ENCODE results near the gene JUP. TPM values are rescaled to one million over a fixed set of nuclear protein-coding genes. Genes with fewer than 3 reads are reported as not detected.
A peak's percentile ranks its signal among the peaks of the same experiment; 100 is the strongest.

The JUP gene
- polyA plus RNA-seq, 1 of the 3 experiments (the other 2 are of a cell fraction): 13.0 TPM

DNA sequence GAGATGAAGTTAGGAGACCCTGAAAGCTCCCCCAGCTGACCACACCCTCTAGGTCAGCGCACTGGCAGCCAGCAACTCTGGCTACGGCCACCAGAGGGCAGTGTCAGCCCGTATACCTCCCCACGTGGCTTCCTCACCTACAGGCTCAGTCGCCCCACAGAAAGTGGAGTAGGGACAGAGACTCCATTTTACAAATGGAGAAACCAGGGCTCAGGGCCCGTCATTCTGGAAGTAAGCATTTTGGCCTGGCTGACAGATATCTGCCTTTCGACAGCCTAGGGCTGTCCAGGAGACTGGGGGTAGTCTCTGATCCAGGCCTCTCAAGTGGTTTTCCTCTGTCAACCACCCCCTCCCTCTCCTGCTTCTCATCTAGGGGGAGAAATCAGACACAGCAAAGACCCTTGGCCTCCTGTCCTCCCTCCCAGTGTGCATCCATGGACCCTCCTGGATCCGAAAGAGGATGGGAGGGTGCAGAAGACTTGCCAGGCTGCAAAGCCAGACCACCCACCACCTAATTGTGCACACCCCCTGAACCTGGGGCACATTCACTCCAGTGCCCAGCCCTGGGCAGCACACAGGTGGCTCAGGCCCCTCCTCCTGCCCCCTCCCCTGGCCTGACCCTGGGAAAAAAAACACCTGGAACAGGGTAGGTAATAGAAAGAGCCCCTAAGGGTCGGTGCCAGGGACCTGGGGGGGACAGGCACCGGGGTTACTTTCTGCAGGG lies 48.3 kb downstream of the JUP start:
- Histone ChIP-seq H4K20me1 (ENCODE audit: insufficient read depth) (no peaks in the 10 kb centered on the region), H3F3A (replicated peaks; ENCODE audit: insufficient read depth) (no peaks in the 10 kb centered on the region), H3K9me3 (no peaks in the 10 kb centered on the region), H3K27me3 (ENCODE audit: insufficient read depth) (peaks cover 39% of the 10 kb centered on the region), H3K9ac (no peak overlapping the region), H3K4me1 (ENCODE audit: control insufficient read depth in 1 of 2, insufficient read depth in 2 of 2, low read depth in 1 of 2, low read length in 1 of 2) (peaks cover 0 to 15% of the 10 kb centered on the region in 2 experiments; a peak in 1 of 4 replicates), H3K4me3 (ENCODE audit: low read depth in 2 of 2, low read length in 1 of 2) (peak overlapping the region in 1 of 2 experiments; percentile 1; a peak in 1 of 4 replicates), H3K27ac (ENCODE audit: low read depth in 2 of 2, low read length in 1 of 2) (no peak overlapping the region), H3K36me3 (replicated peaks in 1 of 2; ENCODE audit: control insufficient read depth in 1 of 2, insufficient read depth in 2 of 2, low read length in 1 of 2) (no peaks in the 10 kb centered on the region), H3K79me2 (ENCODE audit: insufficient read depth) (no peaks in the 10 kb centered on the region), H3K4me2 (no peak overlapping the region), H2AFZ (ENCODE audit: low read depth) (peak overlapping the region; percentile 81), H3K9me2 (no peaks in the 10 kb centered on the region)
- peak; percentile 92 for DNase-seq
- ChIA-PET POLR2A (interaction anchor here (1.5 kb wide), 1 partner anchor 63 kb away, joined by 7 read pairs; no protein-coding TSS in a partner anchor), CTCF (interaction anchor here (0.5 to 24.8 kb wide), 35 partner anchors 8 to 280 kb away, joined by 3 to 405 read pairs (median 4); partner anchors contain the start of genes FKBP10, JUP, KLHL11 and ODAD4)
- TF ChIP-seq CTCF (IDR thresholded peaks at IDR 0.05) (peak; percentile 96), SIN3A (IDR thresholded peaks at IDR 0.05; ENCODE audit: borderline replicate concordance, low read depth, low read length) (peak; percentile 27; the same call in 1 of the 2 replicates), RAD21 (IDR thresholded peaks at IDR 0.05; ENCODE audit: low read length) (peak; percentile 98), FOXM1 (IDR thresholded peaks at IDR 0.05; ENCODE audit: low read depth) (no peak), MXI1 (IDR thresholded peaks at IDR 0.05; ENCODE audit: low read depth, low read length) (peak; percentile 76), TAF1 (IDR thresholded peaks at IDR 0.05; ENCODE audit: borderline replicate concordance, low read depth, low read length) (peak; percentile 42; the same call in 1 of the 2 replicates), MAX (IDR thresholded peaks at IDR 0.05; ENCODE audit: low read depth) (peak; percentile 96), YY1 (IDR thresholded peaks at IDR 0.05; ENCODE audit: low read depth) (peak; percentile 51; the same call in 1 of the 2 replicates), SMC3 (IDR thresholded peaks at IDR 0.05; ENCODE audit: low read depth, low read length) (peak; percentile 98), GATA2 (CRISPR knock-in tag; IDR thresholded peaks at IDR 0.05) (no peak), RFX5 (IDR thresholded peaks at IDR 0.05; ENCODE audit: low read length) (no peak)
- 18% methylated on average over 9 of the region's 10 CpGs for WGBS (ENCODE audit: low lambda C conversion rate)

- no peaks in the 10 kb centered on the region for H3K9me3 ChIP-seq
- H3K9me2 ChIP-seq: no peaks in the 10 kb centered on the region
- no peak overlapping the region for H3K27ac ChIP-seq (ENCODE audit: low read depth in 2 of 2, low read length in 1 of 2)
- H3K9ac ChIP-seq: no peak overlapping the region
- peak overlapping the region in 1 of 2 experiments; percentile 1; a peak in 1 of 4 replicates for H3K4me3 ChIP-seq (ENCODE audit: low read depth in 2 of 2, low read length in 1 of 2)
- TF ChIP-seq TCF12 (IDR thresholded peaks at IDR 0.05): no peak
- no peak for TF ChIP-seq MXI1 (IDR thresholded peaks at IDR 0.05; ENCODE audit: low read depth, low read length)
- TF ChIP-seq RAD21 (IDR thresholded peaks at IDR 0.05; ENCODE audit: low read length): no peak
- no peak for TF ChIP-seq FOXM1 (IDR thresholded peaks at IDR 0.05; ENCODE audit: low read depth)
- no peak for TF ChIP-seq CHD2 (IDR thresholded peaks at IDR 0.05; ENCODE audit: low read length, partially characterized antibody)
- TF ChIP-seq GATA2 (CRISPR knock-in tag; IDR thresholded peaks at IDR 0.05): no peak
- TF ChIP-seq, protein P1, sequence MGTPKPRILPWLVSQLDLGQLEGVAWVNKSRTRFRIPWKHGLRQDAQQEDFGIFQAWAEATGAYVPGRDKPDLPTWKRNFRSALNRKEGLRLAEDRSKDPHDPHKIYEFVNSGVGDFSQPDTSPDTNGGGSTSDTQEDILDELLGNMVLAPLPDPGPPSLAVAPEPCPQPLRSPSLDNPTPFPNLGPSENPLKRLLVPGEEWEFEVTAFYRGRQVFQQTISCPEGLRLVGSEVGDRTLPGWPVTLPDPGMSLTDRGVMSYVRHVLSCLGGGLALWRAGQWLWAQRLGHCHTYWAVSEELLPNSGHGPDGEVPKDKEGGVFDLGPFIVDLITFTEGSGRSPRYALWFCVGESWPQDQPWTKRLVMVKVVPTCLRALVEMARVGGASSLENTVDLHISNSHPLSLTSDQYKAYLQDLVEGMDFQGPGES (IDR thresholded peaks at IDR 0.05; ENCODE audit: low read depth, low read length): no peak
- no peak for TF ChIP-seq EZH2phosphoT487 (IDR thresholded peaks at IDR 0.05; ENCODE audit: borderline replicate concordance, low read depth)
- no peak for TF ChIP-seq NFIC (IDR thresholded peaks at IDR 0.05; ENCODE audit: borderline replicate concordance)
- TF ChIP-seq, protein P2, sequence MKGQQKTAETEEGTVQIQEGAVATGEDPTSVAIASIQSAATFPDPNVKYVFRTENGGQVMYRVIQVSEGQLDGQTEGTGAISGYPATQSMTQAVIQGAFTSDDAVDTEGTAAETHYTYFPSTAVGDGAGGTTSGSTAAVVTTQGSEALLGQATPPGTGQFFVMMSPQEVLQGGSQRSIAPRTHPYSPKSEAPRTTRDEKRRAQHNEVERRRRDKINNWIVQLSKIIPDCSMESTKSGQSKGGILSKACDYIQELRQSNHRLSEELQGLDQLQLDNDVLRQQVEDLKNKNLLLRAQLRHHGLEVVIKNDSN (IDR thresholded peaks at IDR 0.05; ENCODE audit: borderline replicate concordance, low read depth): no peak
- TF ChIP-seq NRF1 (IDR thresholded peaks at IDR 0.05; ENCODE audit: low read depth, low read length): no peak
- no peak for TF ChIP-seq ELF1 (IDR thresholded peaks at IDR 0.05)
- TF ChIP-seq MEF2A (IDR thresholded peaks at IDR 0.05; ENCODE audit: borderline replicate concordance, low read depth): no peak
- TF ChIP-seq, protein P3, sequence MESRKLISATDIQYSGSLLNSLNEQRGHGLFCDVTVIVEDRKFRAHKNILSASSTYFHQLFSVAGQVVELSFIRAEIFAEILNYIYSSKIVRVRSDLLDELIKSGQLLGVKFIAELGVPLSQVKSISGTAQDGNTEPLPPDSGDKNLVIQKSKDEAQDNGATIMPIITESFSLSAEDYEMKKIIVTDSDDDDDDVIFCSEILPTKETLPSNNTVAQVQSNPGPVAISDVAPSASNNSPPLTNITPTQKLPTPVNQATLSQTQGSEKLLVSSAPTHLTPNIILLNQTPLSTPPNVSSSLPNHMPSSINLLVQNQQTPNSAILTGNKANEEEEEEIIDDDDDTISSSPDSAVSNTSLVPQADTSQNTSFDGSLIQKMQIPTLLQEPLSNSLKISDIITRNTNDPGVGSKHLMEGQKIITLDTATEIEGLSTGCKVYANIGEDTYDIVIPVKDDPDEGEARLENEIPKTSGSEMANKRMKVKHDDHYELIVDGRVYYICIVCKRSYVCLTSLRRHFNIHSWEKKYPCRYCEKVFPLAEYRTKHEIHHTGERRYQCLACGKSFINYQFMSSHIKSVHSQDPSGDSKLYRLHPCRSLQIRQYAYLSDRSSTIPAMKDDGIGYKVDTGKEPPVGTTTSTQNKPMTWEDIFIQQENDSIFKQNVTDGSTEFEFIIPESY (IDR thresholded peaks at IDR 0.05; ENCODE audit: borderline replicate concordance, low read depth): no peak
- no peaks in the 10 kb centered on the region for H3F3A ChIP-seq (replicated peaks; ENCODE audit: insufficient read depth)
- no peaks in the 10 kb centered on the region for H3K36me3 ChIP-seq (replicated peaks in 1 of 2; ENCODE audit: control insufficient read depth in 1 of 2, insufficient read depth in 2 of 2, low read length in 1 of 2)
- H3K4me2 ChIP-seq: no peak overlapping the region
- no peak for DNase-seq
- ChIA-PET POLR2A (interaction anchor here (1.5 kb wide), 1 partner anchor 64 kb away, joined by 7 read pairs; no protein-coding TSS in a partner anchor), CTCF (interaction anchor here (0.5 to 24.8 kb wide), 36 partner anchors 8 to 281 kb away, joined by 3 to 405 read pairs (median 4); partner anchors contain the start of genes FKBP10, JUP, KLHL11 and ODAD4)
- peaks cover 45% of the 10 kb centered on the region for H3K27me3 ChIP-seq (ENCODE audit: insufficient read depth)
- peaks cover 0 to 15% of the 10 kb centered on the region in 2 experiments; a peak in 1 of 4 replicates for H3K4me1 ChIP-seq (ENCODE audit: control insufficient read depth in 1 of 2, insufficient read depth in 2 of 2, low read depth in 1 of 2, low read length in 1 of 2)
- no peak overlapping the region for H2AFZ ChIP-seq (ENCODE audit: low read depth)
- 10% methylated on average over 4 of the region's 5 CpGs for WGBS (ENCODE audit: low lambda C conversion rate)
- no peaks in the 10 kb centered on the region for H4K20me1 ChIP-seq (ENCODE audit: insufficient read depth)
- H3K79me2 ChIP-seq (ENCODE audit: insufficient read depth): no peaks in the 10 kb centered on the region
Observed at GRCh38 chr17:41737680-41738023, 48.9 kb downstream of the JUP start.
